Medulla oblongata (tissue), 1 donor: ENCODE data around the gene TNS3.
"Not testable (repeated sequence)": the region's sequence is repeated elsewhere in the genome, so short reads cannot be mapped to it uniquely, and the experiment has no call there.

Experiments used
- DNase-seq: peaks from one replicate; pipeline ENCODE4 v3.0.0-alpha.2; 2015; ENCODE audit errors: extremely low spot score

Gene TNS3

DNA sequence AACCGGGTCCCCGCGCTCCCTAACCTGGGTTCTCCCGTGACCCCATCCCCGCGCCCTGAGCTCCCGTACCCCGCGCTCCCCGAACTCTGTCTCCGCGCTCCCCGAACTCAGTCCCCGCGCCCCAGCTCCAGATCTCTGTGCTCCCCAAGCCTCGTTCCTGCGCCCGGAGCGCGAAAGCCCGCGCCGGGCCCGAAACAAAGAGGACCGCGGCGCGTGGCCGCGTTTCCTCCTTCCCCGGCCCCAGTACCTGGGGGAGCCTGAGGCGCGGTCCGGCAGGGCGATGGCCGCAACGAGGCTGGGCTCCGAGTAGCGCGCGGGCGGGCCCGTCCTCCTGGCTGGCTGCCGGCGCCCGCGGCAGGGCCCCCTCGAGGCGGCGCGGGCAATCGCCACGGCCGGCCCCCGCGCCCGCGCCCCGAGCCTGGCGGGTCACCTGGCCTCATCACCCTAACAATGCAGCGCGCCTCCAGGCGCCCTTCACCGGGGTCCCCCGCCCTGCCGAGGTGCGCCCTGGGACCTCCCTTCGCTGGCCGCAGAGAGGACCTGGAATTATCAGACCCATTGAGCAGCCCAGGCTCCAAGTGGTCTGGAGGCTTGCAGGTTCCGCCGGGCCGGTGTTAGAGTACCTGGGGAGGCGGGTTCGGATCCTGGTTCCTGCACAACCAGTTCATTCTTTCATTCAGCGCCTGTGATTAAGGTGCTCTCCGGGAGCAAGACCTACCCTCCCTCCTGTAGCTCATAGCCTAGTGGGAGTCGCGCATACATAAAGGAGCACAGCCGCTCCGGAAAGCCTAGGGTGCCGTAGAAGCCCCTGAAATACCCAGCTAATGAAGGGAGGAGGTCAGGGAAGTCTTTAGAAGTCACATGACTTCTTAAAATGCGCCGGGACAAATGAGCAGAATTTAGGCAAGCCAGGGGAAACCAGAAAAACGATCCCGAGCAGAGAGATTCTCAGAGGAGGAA lies at the start of gene TNS3:
Gene TNS3 (minus strand): TSS at position 308 of the 960 bp plus-strand sequence. CDS start 142,475 bp downstream, outside the sequence.
- DNase-seq, result no peak

GRCh38 chr7:47631711-47632110 lies 49.8 kb upstream of the TNS3 start:
- DNase-seq, result no peak

GRCh38 chr7:47627580-47628283 lies 45.8 kb upstream of the TNS3 start:
- DNase-seq, result no peak

DNA sequence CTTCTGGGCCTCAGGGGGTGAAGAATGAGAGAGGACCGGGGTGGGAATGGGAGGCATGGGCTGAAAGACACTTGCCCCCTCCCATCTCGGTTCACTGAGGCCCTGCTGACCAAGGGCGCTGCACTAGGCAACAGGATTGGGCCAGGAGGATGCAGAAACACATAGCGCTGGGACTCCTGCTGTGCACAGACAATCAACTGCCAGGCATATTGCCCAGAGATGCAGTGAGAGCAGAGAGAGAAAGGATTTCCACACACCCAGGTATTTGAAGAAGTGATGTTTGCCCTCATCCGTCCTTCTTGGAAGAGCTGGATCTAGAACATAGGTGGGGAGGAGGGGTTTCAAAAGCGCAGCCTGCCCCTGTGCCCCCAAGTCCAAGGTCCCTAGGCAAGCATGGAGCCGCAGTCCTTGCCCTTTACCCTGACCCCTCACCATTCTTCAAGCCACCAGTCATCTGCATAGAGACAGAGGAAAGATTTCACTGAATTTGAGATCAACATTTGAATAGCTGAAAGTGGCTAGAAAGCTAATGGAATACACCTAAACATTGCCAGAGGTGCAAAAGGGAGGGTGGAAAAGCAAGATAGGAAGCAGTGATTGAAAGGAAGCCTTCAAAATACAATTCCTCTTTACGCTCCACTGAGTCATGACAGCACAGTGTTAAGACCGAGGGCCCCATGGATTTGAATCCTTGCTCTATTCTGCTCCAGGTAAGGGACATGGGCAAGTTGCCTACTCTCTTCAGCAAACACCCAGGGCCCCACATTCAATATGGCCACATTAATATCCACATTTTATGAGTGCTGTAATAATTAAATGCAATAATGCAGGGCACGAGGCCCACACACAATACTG lies 44.2 kb upstream of the TNS3 start:
- peak; percentile 21 for DNase-seq

- no peak for DNase-seq
Measured at GRCh38 chr7:47624689-47625088, 42.8 kb upstream of the TNS3 start.

DNA sequence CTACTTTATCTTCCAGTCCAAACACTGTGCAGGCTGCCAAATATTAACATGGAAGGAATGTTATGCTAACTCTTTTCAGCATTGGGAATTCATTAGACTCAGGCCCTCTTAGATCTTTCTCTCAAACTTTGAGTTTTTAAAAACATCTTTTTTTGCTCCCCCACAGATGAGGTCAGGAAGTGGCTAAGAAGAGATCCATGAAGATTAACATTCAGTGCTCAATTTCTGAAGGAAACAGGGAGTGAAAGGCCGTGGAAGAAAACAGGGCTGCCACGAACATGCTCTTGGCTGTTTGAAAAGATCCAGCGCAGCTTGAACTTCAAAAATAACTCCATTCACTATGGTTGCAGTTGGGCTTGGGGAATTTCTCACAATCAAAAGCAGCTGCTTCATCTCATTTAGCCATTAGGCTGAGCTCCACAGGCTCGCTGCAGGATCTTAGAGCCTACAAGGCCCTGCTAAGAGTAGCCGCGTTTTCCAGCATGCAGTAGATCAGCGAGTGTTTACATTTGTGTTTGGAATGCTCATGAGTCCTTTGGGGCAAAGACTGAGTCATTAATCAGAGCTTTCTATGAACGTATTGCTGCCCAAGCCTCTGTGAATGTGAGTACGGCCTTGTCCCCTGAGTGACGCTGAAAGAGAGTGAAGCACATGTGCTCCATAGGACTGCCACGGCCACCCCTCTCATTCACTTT lies 41.2 kb upstream of the TNS3 start:
- peak; percentile 29 for DNase-seq

DNA sequence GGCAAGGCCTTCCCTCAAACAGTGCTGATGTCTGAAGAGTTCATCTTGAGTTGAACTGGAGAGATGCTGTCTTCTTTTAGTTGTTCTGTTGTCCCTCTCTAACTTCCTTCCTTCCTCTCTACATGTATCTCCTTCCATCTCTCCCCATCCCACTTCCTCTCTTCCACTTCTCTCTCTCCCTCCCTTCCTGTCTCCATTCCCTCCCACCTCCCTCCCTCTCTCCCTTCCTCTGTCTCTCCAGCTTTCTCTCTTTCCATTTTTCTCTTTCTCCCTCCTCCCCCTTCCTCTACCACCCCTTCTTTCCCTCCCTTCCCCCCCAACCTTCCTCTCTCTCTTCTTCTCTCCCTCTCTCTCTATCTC lies 40.7 kb upstream of the TNS3 start:
- no peak for DNase-seq

GRCh38 chr7:47621979-47622561 lies 40.2 kb upstream of the TNS3 start:
- DNase-seq, result no peak

GRCh38 chr7:47621347-47621746 lies 39.4 kb upstream of the TNS3 start:
- no peak for DNase-seq

DNA sequence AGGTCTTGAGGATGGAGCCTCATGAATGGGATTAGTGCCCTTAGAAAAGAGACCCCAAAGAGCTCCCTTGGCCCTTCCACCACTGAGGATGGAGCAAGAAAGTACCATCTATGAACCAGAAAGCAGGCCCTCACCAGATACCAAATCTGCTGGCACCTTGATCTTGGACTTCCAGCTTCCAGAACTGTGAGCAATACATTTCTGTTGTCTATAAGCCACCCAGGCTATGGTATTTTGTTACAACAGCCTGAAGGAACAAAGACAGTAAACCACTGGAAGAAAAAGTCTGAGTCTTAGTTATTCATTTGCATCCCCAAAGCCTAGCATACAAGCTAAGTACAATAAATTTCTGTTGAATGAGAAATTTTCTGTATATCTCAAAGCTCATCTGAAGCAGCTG lies 37.9 kb upstream of the TNS3 start:
- no peak for DNase-seq

- no peak for DNase-seq
Measured at GRCh38 chr7:47617131-47617530, 35.2 kb upstream of the TNS3 start.

DNA sequence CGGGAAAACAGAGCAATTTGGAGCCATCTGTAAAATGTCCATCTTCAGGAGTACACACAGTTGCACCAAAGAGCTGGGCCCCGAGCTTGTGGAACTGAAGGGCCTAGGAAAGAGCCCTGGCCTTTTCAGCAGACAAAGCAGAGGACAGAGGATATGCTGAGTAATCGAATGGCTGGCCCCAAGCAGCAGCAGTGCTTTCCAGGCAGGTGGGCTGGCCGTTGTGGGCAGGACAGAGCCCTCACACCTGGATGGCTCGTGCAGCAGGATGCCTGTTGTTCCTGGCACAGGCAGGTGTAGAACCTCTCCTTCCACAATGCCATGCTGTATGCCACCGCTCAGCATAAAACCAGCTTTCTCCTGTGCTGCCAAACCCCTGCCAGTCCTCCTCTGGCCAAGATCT lies 32.5 kb upstream of the TNS3 start:
- no peak for DNase-seq

GRCh38 chr7:47611045-47611511 lies 29.2 kb upstream of the TNS3 start:
- no peak for DNase-seq

DNA sequence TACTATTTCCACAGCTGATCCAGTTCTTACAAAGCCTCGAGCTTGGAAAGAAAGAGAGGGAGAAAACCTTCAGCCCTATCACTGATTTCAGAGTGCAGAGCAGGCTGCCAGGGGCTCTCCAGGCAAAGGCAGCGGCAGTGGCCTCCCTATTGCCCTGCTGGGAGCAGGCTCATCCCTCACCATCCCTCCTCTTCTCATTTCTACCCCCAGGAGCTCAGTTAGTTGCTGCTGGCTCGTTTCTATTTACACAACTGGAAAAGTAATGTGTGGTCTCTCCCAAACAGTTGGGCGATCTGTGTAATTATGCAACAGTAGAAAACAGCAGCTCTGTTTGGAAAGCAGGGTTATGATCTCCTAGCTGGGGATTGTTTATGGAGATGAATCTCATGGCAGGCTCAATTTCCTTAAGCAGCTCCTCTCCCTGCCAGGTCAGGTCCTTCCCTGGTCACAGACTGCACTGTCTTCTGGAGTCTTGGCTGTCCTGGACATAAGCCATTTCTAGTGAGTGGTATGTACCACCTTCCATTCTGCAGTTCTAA lies 28.7 kb upstream of the TNS3 start:
- DNase-seq, result no peak

GRCh38 chr7:47609803-47610452 lies 28.0 kb upstream of the TNS3 start:
- DNase-seq, result no peak

GRCh38 chr7:47606593-47607046 lies 24.7 kb upstream of the TNS3 start:
- DNase-seq, result not testable (repeated sequence)

DNA sequence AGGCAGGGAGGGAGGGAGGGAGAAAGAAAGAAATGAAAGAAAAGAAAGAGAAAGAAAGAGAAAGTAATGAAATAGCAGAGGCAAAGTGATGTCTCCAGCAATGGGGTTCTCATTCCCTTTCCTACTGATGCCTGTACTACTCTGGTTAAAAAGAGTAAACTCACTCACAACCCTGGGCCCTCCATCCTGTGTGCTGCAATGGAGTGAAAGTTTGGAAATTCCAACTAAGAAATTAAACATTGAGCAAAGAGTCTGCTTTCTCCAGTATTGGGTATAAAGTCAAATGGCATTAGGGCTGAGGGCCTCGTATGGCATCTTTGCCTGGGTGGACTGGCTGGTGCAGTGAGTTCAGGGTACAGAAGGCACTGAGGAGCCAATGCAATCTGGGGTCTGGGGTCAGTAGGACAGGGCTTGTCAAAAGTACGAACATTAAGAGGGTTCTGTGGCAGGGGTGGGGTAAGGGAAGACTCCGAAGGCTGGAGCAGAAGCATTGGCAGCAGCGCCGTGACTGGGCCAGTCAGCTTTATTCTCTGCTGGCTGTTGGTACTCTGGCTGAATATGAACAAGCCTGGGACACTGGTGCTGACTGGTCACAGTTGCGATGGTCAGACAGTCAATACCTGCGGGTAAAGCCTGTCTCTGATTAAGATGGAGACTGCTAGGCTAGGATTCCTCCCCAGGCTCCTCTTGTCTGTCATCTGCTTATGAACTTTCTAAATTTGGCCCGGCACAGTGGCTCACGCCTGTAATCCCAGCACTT lies 24.1 kb upstream of the TNS3 start:
- DNase-seq, result no peak

GRCh38 chr7:47604496-47604890 lies 22.6 kb upstream of the TNS3 start:
- DNase-seq, result no peak
